Measurements from ENCODE around the gene KLHL26. TPM values are rescaled to one million over a fixed set of nuclear protein-coding genes. Genes with fewer than 3 reads are reported as not detected.

The KLHL26 gene
- total RNA-seq, 1 donor from 2014 or later, result 11.6 TPM

DNA sequence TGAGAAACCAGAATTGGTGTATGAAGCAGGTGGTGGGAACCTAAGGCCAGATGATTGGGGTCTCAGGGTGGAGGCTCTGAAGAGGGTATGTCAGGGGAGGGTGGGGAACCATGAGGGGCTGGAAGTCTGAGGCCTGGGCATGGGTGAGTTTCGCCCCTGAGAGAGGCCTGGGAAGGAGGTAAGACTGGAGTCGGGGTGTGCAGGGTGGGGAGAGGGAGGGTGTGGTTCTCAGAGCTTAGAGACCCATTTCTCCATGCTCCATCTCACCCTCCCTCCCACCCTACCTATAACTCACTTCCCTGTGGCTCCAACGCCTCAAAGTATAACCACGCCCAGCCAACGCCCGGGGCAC is 1.0 kb upstream of the KLHL26 start:
- Mint-ChIP-seq H3K27me3 (ENCODE audit: low read depth) (peaks cover 5% of the 10 kb centered on the region), H3K36me3 (ENCODE audit: low read depth) (peaks cover 3% of the 10 kb centered on the region), H3K4me1 (ENCODE audit: low read depth) (peaks cover 20% of the 10 kb centered on the region), H3K4me3 (ENCODE audit: low read depth) (peak overlapping the region; percentile 85), H3K27ac (peak overlapping the region; percentile 87), H3K9me3 (no peaks in the 10 kb centered on the region)
- intact Hi-C loops (cut with micrococcal nuclease), result loop anchor here (1.0 to 5.0 kb wide), 4 partner anchors 114 to 296 kb away; partner anchors contain the start of genes COPE, DDX49, ELL and UPF1
- DNase-seq (ENCODE audit: low spot score), result no peak

DNA sequence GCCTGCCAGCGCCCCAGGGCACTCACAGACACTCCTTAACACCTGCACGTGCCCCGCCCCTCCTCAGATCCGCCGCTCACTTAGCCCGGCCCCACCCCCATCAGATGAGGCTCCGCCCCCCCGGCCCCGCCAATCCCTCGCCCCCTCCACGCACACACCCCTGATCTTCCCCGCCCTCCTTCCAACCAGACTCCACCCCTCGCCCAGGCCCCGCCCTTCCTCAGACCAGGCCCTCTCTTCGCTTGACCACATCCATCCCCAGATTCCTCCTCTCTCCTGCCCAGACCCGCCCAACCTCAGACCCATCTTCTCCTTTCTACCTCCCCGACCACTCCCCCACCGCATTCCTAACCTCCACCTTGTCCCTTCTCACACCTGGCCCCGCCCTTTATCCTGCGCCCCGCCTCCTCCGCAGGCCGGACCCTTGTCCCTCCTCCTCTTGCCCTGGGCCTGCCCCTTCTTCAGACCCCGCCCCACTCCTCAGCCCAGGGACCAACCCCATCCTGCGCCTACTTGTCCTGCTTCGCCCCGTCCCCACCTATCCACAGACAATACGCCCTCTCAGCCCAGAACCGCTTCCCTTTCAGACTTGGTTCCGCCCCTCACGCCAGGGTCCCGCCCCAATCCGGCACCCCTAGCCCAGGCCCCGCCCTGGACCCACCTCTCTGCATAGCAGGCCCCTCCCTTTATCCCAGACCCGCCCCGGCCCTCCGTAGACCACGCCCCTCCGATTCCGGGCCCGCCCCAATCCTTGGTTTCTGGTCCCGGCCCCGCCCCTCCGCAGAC is 452 bp upstream of the KLHL26 start:
- peaks cover 5% of the 10 kb centered on the region for H3K27me3 Mint-ChIP-seq (ENCODE audit: low read depth)
- intact Hi-C loops (cut with micrococcal nuclease), result loop anchor here (1.0 to 5.0 kb wide), 4 partner anchors 114 to 296 kb away; partner anchors contain the start of genes COPE, DDX49, ELL and UPF1
- H3K4me1 Mint-ChIP-seq (ENCODE audit: low read depth), result peaks cover 20% of the 10 kb centered on the region
- DNase-seq (ENCODE audit: low spot score), result peak; percentile 97
- peaks cover 3% of the 10 kb centered on the region for H3K36me3 Mint-ChIP-seq (ENCODE audit: low read depth)
- peak overlapping the region; percentile 87 for H3K27ac Mint-ChIP-seq
- no peaks in the 10 kb centered on the region for H3K9me3 Mint-ChIP-seq
- peak overlapping the region; percentile 85 for H3K4me3 Mint-ChIP-seq (ENCODE audit: low read depth)

DNA sequence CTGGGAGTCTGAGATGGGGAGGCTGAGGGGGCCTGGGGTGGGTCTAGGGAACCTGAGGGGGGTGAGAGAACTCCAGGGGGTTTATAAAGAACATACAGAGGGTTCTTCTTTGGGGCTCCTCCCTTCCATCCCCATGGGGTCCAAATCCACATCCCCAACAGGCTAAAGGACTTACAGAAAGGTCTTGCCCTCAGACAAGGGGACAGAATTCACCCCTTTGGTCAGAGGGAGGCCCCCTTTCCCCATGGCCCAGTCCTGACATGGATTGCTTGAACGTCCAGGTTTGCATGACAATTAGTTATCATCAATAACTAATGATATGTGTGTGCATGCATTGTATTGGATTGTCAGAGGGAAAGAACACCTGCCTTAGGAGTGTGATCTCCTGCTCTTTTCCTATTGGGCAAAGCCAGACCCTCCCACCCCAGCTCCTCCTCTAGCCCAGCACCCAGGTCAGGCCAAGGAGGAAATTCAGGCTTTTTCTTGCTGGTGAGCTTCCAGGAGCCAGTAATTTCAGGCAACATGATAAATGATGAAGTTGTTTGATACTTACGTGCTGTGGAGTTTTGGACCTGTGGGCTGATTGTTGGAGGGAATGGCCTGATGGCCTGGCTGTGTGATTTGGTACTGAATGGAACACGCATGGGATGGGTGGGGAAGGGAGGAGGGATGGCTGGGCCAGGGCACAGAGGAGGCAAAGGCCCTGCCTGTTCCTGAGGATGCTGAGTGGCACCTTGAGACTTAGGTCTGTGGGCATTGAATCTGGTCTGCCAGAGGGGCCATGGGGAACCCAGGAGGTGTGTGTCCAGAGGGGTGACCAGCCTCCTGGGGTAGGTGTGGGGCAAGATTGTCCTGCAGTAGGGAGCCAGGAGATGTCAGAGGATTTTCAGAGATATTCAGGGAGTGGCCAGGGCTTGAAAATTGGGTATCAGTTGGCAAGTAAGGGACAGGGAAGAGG is 1.1 kb downstream of the KLHL26 start:
- peaks cover 3% of the 10 kb centered on the region for H3K36me3 Mint-ChIP-seq (ENCODE audit: low read depth)
- DNase-seq (ENCODE audit: low spot score), result no peak
- H3K4me1 Mint-ChIP-seq (ENCODE audit: low read depth), result peaks cover 20% of the 10 kb centered on the region
- peaks cover 5% of the 10 kb centered on the region for H3K27me3 Mint-ChIP-seq (ENCODE audit: low read depth)
- intact Hi-C loops (cut with micrococcal nuclease), result loop anchor here (5.0 kb wide), 1 partner anchor 194 kb away; the partner anchor contains the start of gene UPF1
- no peaks in the 10 kb centered on the region for H3K9me3 Mint-ChIP-seq
- peak overlapping the region; percentile 85 for H3K4me3 Mint-ChIP-seq (ENCODE audit: low read depth)
- peak overlapping the region; percentile 42 for H3K27ac Mint-ChIP-seq

DNA sequence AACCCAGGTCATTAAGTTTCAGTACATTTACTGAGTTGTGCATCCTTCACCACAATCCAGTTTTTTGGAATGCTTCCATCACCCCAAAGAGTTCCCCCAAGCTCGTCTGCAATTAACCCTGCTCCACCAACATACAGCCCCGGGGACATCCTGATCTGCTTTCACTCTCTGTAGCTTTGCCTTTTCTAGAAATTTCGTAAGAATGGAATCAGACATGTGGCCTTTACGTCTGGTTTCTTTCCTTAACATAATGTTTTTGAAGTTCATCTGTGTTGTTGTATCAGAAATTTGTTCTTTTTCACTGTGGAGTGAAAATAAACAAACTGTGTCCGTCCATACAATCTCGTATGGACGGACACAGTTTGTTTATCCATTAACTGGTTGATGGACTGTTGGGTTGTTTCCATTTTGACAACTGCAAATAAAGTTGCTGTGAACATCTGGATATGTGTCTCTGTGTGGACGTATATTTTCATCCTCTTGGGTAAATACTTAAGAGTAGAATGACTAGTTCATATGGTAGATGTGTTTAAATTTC is 2.9 kb downstream of the KLHL26 start:
- peaks cover 21% of the 10 kb centered on the region for H3K4me1 Mint-ChIP-seq (ENCODE audit: low read depth)
- H3K27ac Mint-ChIP-seq, result no peak overlapping the region
- no peaks in the 10 kb centered on the region for H3K9me3 Mint-ChIP-seq
- peaks cover 2% of the 10 kb centered on the region for H3K27me3 Mint-ChIP-seq (ENCODE audit: low read depth)
- intact Hi-C loops (cut with micrococcal nuclease), result loop anchor here (5.0 kb wide), 1 partner anchor 193 kb away; the partner anchor contains the start of gene UPF1
- H3K36me3 Mint-ChIP-seq (ENCODE audit: low read depth), result peaks cover 9% of the 10 kb centered on the region
- no peak overlapping the region for H3K4me3 Mint-ChIP-seq (ENCODE audit: low read depth)
- no peak for DNase-seq (ENCODE audit: low spot score)

DNA sequence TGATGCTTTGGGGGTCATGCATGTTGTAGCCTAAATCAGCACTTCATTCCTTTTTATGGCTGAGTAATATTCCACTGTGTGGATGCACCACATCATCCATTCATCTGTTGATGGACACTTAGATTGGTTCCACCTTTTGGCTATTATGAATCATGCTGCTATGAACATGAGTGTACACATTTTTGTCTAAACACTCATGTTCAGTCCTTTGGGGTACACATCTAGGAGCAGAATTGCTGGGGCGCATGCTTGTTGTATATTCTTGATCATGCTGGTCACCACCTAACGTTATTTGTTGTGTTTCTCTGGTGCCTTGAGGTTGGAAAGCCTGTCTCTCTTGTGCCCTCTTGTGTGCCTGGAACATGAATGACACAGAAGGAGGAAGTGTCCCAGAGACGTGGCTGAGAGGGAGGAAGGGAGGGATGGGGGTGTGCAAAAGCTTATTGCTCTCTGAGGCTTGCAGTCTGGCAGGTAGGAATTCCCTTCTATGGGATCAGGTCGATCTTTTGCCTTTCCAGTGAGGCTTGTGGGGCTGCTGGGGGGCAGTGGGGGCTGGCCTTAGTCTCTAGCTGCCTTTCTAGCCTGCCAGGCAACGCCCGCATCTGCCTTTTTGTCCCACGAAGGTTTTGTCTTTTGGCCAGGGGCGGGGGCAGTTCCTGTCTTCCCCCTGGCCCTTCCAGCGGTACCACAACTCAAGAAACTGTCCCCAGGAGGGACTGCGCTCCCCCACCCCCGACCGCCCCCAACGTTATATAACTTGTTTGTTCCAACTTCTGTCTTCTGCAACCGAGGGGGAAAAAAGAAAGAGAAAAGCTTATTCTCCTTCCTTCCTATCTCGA is 7.6 kb downstream of the KLHL26 start:
- Mint-ChIP-seq H3K4me1 (ENCODE audit: low read depth) (peaks cover 6% of the 10 kb centered on the region), H3K4me3 (ENCODE audit: low read depth) (no peak overlapping the region), H3K9me3 (no peaks in the 10 kb centered on the region), H3K36me3 (ENCODE audit: low read depth) (peaks cover 9% of the 10 kb centered on the region), H3K27ac (no peak overlapping the region), H3K27me3 (ENCODE audit: low read depth) (no peaks in the 10 kb centered on the region)
- intact Hi-C loops (cut with micrococcal nuclease), result no loop called here
- DNase-seq (ENCODE audit: low spot score), result no peak

DNA sequence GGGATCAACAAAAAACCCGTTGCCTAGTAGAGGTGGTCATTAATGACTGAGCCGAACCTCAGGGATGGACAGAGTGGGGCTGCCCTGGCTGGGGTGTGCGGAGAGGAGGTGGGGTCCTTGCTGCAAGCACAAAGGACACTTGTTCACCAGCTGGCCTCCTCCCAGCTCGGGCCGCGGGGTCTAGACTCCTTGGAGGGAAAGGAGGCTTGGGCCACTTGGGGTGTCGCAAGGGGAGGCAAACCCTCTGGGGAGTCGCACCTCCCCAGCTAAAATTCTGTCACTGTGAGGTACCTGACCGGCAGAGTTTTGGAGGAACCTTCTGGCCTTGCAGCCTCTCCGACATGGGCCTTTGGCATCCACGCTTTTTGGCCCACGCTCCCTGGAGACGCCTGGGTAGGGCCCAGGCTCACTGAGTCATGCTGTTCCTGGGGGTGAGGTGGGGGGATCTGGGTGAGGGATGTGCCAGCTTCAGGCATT is 8.2 kb downstream of the KLHL26 start:
- Mint-ChIP-seq H3K9me3 (no peaks in the 10 kb centered on the region), H3K36me3 (ENCODE audit: low read depth) (peaks cover 6% of the 10 kb centered on the region)

DNA sequence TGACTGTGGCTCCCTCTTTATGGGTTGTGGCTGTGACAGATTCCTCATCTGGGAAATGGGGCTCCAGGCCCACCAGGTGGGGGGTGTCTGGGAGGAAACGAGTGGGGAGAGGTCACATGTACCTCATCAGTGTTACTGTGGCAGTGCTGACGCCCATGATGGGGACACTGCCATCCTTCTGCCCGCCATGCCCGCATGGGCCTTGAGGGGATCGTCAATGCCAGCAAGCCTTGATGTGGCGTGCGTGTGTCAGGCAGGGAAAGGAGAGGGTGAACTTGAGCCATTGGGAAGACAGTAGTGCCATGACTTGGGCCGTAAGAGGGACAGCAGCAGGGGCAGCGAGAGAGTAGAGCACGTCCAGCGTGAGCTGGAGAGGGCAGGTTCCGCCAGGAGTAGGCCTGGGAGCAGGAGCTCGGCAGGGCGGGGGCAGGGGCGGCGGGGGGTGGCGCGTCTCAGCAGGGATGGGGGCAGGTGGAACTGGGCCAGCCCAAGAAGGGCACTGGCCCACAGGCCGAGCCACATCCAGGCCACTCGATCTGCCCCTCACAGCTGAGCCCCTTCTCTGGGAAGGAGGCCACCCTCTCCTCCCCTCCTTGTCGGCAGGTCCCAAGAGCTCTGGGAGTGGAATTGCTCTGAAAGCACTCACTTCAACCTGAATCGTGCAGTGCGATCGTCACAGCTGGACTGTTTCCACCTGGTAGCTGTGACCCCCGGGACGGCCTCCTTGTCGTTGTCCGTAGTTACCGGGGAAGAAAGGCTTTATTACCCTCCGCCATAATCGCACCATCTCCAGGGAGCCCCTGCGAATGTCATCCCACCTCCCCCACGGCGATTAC is 9.9 kb downstream of the KLHL26 start:
- H3K9me3 Mint-ChIP-seq, result no peaks in the 10 kb centered on the region
- H3K4me3 Mint-ChIP-seq (ENCODE audit: low read depth), result no peak overlapping the region
- peaks cover 6% of the 10 kb centered on the region for H3K36me3 Mint-ChIP-seq (ENCODE audit: low read depth)
- DNase-seq (ENCODE audit: low spot score), result no peak
- no peak overlapping the region for H3K27ac Mint-ChIP-seq
- peaks cover 2% of the 10 kb centered on the region for H3K4me1 Mint-ChIP-seq (ENCODE audit: low read depth)
- no peaks in the 10 kb centered on the region for H3K27me3 Mint-ChIP-seq (ENCODE audit: low read depth)
- intact Hi-C loops (cut with micrococcal nuclease), result no loop called here

More for the DNA sequence above, 8.2 kb downstream of the KLHL26 start:
- intact Hi-C loops (cut with micrococcal nuclease), result no loop called here
- DNase-seq (ENCODE audit: low spot score), result no peak
- H3K4me1 Mint-ChIP-seq (ENCODE audit: low read depth), result peaks cover 2% of the 10 kb centered on the region
- no peak overlapping the region for H3K27ac Mint-ChIP-seq
- H3K27me3 Mint-ChIP-seq (ENCODE audit: low read depth), result no peaks in the 10 kb centered on the region
- H3K4me3 Mint-ChIP-seq (ENCODE audit: low read depth), result no peak overlapping the region

DNA sequence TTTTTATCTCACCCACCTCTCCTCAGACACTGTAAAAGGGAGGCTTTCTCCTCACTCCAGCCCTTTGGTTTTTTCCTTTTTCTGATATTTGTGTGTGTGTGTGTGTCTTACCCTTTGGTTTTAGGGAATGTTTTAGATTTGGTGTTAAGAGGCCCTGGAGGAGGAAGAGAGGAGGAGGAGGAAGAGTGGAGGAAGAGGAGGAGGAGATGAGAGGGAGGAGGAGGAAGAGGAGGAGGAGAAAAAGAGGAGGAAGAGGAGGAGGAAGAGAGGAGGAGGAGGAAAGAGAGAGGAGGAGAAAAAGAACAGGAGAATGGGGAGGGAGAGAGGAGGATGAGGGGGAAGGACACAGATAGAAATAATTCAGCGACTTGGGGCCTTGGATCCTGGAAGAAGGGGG is 10.5 kb downstream of the KLHL26 start:
- no peak overlapping the region for H3K4me3 Mint-ChIP-seq (ENCODE audit: low read depth)
- H3K9me3 Mint-ChIP-seq, result no peaks in the 10 kb centered on the region
- H3K4me1 Mint-ChIP-seq (ENCODE audit: low read depth), result peaks cover 2% of the 10 kb centered on the region
- intact Hi-C loops (cut with micrococcal nuclease), result no loop called here
- no peak overlapping the region for H3K27ac Mint-ChIP-seq
- DNase-seq (ENCODE audit: low spot score), result no peak
- no peaks in the 10 kb centered on the region for H3K27me3 Mint-ChIP-seq (ENCODE audit: low read depth)
- H3K36me3 Mint-ChIP-seq (ENCODE audit: low read depth), result peaks cover 6% of the 10 kb centered on the region

DNA sequence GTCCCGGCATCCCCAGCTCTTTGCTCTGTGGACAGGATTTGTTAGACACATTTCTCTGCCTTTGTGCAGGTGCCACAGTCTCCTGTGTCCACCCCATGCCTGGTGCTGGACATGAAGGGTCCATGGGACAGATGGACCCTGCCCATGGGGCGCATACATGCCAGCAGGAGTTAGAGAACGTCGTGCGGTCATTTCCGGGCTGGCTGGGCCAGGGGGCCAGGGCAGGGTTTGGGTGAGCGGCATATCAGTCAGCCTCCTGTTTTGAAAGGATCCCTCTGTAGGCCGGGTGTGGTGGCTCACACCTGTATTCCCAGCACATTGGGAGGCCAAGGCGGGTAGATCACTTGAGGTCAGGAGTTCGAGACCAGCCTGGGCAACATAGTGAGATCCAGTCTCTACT is 11.0 kb downstream of the KLHL26 start:
- peaks cover 2% of the 10 kb centered on the region for H3K4me1 Mint-ChIP-seq (ENCODE audit: low read depth)
- intact Hi-C loops (cut with micrococcal nuclease), result no loop called here
- no peaks in the 10 kb centered on the region for H3K27me3 Mint-ChIP-seq (ENCODE audit: low read depth)
- H3K4me3 Mint-ChIP-seq (ENCODE audit: low read depth), result no peak overlapping the region
- H3K9me3 Mint-ChIP-seq, result no peaks in the 10 kb centered on the region
- no peak overlapping the region for H3K27ac Mint-ChIP-seq
- DNase-seq (ENCODE audit: low spot score), result no peak
- H3K36me3 Mint-ChIP-seq (ENCODE audit: low read depth), result peaks cover 6% of the 10 kb centered on the region

DNA sequence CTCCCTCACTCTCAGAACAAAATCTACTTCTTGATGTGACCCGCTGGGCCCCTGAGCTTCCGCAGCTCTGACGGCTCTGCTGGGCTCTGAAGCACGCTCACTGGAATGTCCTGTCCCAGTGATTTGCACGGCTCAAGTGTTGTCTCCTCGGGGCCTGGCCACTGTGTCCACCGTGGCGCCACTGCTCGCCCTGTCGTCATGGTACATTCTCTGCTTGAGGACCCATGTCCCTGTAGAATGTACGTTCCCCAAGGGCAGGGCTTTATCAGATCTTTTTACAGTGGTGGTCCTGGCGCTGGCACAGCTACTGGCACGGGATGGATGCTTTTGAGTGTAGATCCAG is 12.1 kb downstream of the KLHL26 start:
- H3K27ac Mint-ChIP-seq, result no peak overlapping the region

DNA sequence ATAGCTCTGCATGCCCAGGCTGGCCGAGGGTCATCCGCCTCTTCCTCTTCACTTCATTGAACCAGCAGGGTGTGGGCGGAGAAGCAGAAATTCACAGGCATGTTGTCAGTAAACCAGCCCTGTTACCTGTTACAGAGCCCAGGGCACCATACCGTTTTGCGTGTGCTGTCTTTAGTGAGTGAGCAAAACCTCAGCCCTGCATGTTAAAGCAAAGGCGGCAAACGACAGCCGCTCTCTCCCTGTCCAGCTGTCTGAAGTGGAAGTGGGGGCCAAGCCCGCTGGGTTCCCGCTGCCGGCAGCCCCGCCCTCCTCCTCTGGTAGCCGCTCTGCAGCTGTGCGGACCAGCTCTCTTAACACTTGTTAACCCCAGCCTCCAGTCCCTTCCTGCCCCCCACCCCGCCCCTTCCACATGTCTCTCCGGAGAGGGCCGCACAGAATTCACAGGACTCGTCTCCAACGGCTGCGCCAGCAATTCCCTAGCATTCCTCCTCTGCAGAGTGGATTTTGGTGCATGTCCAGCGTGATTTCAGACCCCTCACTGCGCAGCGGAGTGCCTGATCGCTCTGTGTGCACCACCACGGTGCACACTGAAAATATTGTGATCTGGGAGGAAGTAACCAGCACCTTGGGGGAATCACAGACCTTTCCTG is 12.7 kb downstream of the KLHL26 start:
- intact Hi-C loops (cut with micrococcal nuclease), result no loop called here
- no peak overlapping the region for H3K27ac Mint-ChIP-seq
- H3K4me1 Mint-ChIP-seq (ENCODE audit: low read depth), result no peaks in the 10 kb centered on the region
- H3K9me3 Mint-ChIP-seq, result no peaks in the 10 kb centered on the region
- no peaks in the 10 kb centered on the region for H3K36me3 Mint-ChIP-seq (ENCODE audit: low read depth)
- no peak overlapping the region for H3K4me3 Mint-ChIP-seq (ENCODE audit: low read depth)
- H3K27me3 Mint-ChIP-seq (ENCODE audit: low read depth), result no peaks in the 10 kb centered on the region
- no peak for DNase-seq (ENCODE audit: low spot score)

More for the DNA sequence above, 12.1 kb downstream of the KLHL26 start:
- Mint-ChIP-seq H3K4me1 (ENCODE audit: low read depth) (peaks cover 2% of the 10 kb centered on the region), H3K9me3 (no peaks in the 10 kb centered on the region), H3K27me3 (ENCODE audit: low read depth) (no peaks in the 10 kb centered on the region), H3K4me3 (ENCODE audit: low read depth) (no peak overlapping the region), H3K36me3 (ENCODE audit: low read depth) (peaks cover 4% of the 10 kb centered on the region)
- no peak for DNase-seq (ENCODE audit: low spot score)
- intact Hi-C loops (cut with micrococcal nuclease), result no loop called here

All from activated T-helper 2 cell treated with anti-CD3 and anti-CD28 coated beads, Interferon-gamma antibody, Interleukin-2, Interleukin-4, amounts not matched to agents 10 μg/mL and 5 μg/mL and 100 μg/mL, durations not matched to agents 14 hours and 24 hours and 36 hours (primary cell).